Measurements from ENCODE around the gene LRRC3C.

DNA sequence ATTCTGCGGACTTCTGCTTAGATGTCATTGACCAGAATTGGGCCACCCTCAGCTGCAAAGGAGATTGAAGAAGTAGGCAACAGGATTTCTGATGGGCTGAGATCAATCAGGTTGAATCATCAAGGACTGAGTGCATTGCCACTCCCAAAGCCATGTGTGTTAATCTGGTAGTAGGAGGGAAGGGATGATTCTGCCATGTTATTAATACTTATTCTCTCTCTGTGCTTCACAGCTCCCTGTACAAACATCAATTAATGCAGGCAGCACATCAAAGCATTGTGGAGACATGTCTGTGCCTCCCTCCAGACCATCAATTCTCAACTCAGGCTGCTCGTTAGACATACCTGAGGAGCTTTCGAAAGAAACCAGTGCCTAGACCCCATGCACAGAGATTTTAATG lies 11.6 kb downstream of the LRRC3C start:
- no peak for TF ChIP-seq POLR2A (IDR thresholded peaks at IDR 0.05)
- TF ChIP-seq, protein P1, sequence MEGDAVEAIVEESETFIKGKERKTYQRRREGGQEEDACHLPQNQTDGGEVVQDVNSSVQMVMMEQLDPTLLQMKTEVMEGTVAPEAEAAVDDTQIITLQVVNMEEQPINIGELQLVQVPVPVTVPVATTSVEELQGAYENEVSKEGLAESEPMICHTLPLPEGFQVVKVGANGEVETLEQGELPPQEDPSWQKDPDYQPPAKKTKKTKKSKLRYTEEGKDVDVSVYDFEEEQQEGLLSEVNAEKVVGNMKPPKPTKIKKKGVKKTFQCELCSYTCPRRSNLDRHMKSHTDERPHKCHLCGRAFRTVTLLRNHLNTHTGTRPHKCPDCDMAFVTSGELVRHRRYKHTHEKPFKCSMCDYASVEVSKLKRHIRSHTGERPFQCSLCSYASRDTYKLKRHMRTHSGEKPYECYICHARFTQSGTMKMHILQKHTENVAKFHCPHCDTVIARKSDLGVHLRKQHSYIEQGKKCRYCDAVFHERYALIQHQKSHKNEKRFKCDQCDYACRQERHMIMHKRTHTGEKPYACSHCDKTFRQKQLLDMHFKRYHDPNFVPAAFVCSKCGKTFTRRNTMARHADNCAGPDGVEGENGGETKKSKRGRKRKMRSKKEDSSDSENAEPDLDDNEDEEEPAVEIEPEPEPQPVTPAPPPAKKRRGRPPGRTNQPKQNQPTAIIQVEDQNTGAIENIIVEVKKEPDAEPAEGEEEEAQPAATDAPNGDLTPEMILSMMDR (IDR thresholded peaks at IDR 0.05), result no peak
